DOHH2 (cell line): ENCODE measurements around the gene BRD7.

Experiments
- H3F3A ChIP-seq: fragments of 200-600 bp; sonication (generic), shearing (Covaris generic); 2 replicates; pipeline ENCODE4 v1.6.0; 2016; ENCODE audit warnings: antibody characterized with exemption, mild to moderate bottlenecking; ENCODE audit not compliant: control insufficient read depth, insufficient read depth
- H3K27ac ChIP-seq: fragments of 200-600 bp; sonication (generic); 2 replicates; pipeline ENCODE4 v1.5.1; 2014; ENCODE audit warnings: low read depth, mild to moderate bottlenecking, low read length, moderate library complexity
- H3K27me3 ChIP-seq: fragments of 200-600 bp; sonication (generic); 2 replicates; pipeline ENCODE4 v1.6.1; 2014; ENCODE audit warnings: mild to moderate bottlenecking, low read length, mixed read lengths; ENCODE audit not compliant: control insufficient read depth
- H3K36me3 ChIP-seq: fragments of 200-600 bp; sonication (generic); 2 replicates; pipeline ENCODE4 v1.6.1; 2014; ENCODE audit warnings: mild to moderate bottlenecking, low read length, moderate library complexity, mixed read lengths; ENCODE audit not compliant: control insufficient read depth
- H3K4me1 ChIP-seq: fragments of 200-600 bp; sonication (generic); 2 replicates; pipeline ENCODE4 v1.6.1; 2014; ENCODE audit warnings: mild to moderate bottlenecking, low read length, mixed read lengths; ENCODE audit not compliant: control insufficient read depth
- H3K4me2 ChIP-seq: fragments of 200-600 bp; sonication (generic); 2 replicates; pipeline ENCODE4 v1.6.0; 2014; ENCODE audit warnings: mild to moderate bottlenecking, low read length, moderate library complexity
- H3K4me3 ChIP-seq: fragments of 200-600 bp; sonication (generic); 2 replicates; pipeline ENCODE4 v1.5.1; 2014; ENCODE audit warnings: mild to moderate bottlenecking, low read length, mixed read lengths
- H3K79me2 ChIP-seq: fragments of 200-600 bp; sonication (generic); 2 replicates; pipeline ENCODE4 v1.6.1; 2014; ENCODE audit warnings: mild to moderate bottlenecking, low read length, mixed read lengths; ENCODE audit not compliant: control insufficient read depth
- H3K9me2 ChIP-seq: fragments of 200-600 bp; sonication (generic); replicated peaks from 2 replicates; pipeline ENCODE4 v1.6.1; 2014; ENCODE audit warnings: mild to moderate bottlenecking, low read length, mixed read lengths; ENCODE audit not compliant: control insufficient read depth
- H3K9me3 ChIP-seq: fragments of 200-600 bp; sonication (generic); 2 replicates; pipeline ENCODE4 v1.6.1; 2014; ENCODE audit warnings: antibody characterized with exemption, low read length, mixed read lengths; ENCODE audit not compliant: control insufficient read depth, insufficient read depth
- H4K20me1 ChIP-seq: fragments of 200-600 bp; sonication (generic); 2 replicates; pipeline ENCODE4 v1.6.0; 2014; ENCODE audit warnings: low read depth, mild to moderate bottlenecking, antibody characterized with exemption, low read length, moderate library complexity; ENCODE audit not compliant: control insufficient read depth, insufficient read depth
- EZH2phosphoT487 ChIP-seq: fragments of 200-600 bp; sonication (generic); IDR thresholded peaks from 2 replicates; pipeline ENCODE4 v1.6.1; 2017; ENCODE audit warnings: borderline replicate concordance, mild to moderate bottlenecking, antibody characterized with exemption, low read length, moderate library complexity, mixed read lengths
- TF ChIP-seq, protein P1 (sequence below): fragments of 200-600 bp; sonication (generic); IDR thresholded peaks from one replicate; pipeline ENCODE4 v1.5.1; 2014; ENCODE audit warnings: antibody characterized with exemption, mild to moderate bottlenecking, low read depth, low read length; ENCODE audit not compliant: poor library complexity, severe bottlenecking

BRD7 gene

GRCh38 chr16:50295541-50296132 is 73.2 kb downstream of the BRD7 start:
- Histone ChIP-seq H3K79me2 (no peaks in the 10 kb centered on the region), H3F3A (no peaks in the 10 kb centered on the region), H3K27ac (no peak overlapping the region), H3K27me3 (no peaks in the 10 kb centered on the region), H3K4me3 (no peak overlapping the region), H3K4me2 (no peak overlapping the region), H4K20me1 (no peaks in the 10 kb centered on the region), H3K9me3 (no peaks in the 10 kb centered on the region), H3K4me1 (no peaks in the 10 kb centered on the region), H3K9me2 (no peaks in the 10 kb centered on the region), H3K36me3 (no peaks in the 10 kb centered on the region)
- TF ChIP-seq EZH2phosphoT487 = no peak
- TF ChIP-seq, protein P1, sequence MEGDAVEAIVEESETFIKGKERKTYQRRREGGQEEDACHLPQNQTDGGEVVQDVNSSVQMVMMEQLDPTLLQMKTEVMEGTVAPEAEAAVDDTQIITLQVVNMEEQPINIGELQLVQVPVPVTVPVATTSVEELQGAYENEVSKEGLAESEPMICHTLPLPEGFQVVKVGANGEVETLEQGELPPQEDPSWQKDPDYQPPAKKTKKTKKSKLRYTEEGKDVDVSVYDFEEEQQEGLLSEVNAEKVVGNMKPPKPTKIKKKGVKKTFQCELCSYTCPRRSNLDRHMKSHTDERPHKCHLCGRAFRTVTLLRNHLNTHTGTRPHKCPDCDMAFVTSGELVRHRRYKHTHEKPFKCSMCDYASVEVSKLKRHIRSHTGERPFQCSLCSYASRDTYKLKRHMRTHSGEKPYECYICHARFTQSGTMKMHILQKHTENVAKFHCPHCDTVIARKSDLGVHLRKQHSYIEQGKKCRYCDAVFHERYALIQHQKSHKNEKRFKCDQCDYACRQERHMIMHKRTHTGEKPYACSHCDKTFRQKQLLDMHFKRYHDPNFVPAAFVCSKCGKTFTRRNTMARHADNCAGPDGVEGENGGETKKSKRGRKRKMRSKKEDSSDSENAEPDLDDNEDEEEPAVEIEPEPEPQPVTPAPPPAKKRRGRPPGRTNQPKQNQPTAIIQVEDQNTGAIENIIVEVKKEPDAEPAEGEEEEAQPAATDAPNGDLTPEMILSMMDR = no peak

DNA sequence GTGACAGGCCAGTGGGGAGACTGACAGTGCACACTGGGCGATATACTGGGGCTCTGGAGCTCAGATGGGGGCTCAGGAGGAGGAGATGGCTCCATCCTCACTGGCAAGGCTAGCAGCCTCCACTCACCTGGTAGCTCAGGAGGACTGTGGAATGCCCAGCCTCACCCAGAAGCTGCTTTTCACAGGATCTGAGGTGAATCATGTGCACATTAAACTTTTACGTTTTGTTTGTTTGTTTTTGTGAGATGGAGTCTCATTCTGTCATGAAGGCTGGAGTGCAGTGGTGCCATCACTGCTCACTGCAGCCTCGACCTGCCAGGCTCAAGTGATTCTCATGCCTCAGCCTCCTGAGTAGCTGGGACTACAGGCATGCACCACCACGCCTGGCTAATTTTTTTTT is 73.8 kb downstream of the BRD7 start:
- H3K27ac ChIP-seq = no peak overlapping the region
- no peaks in the 10 kb centered on the region for H3K27me3 ChIP-seq
- no peaks in the 10 kb centered on the region for H3K79me2 ChIP-seq
- no peaks in the 10 kb centered on the region for H3K9me2 ChIP-seq
- H4K20me1 ChIP-seq = no peaks in the 10 kb centered on the region
- H3F3A ChIP-seq = no peaks in the 10 kb centered on the region
- H3K36me3 ChIP-seq = no peaks in the 10 kb centered on the region
- H3K4me1 ChIP-seq = no peaks in the 10 kb centered on the region
- no peak for TF ChIP-seq EZH2phosphoT487
- TF ChIP-seq, protein P1 = no peak
- H3K9me3 ChIP-seq = no peaks in the 10 kb centered on the region
- H3K4me3 ChIP-seq = no peak overlapping the region
- no peak overlapping the region for H3K4me2 ChIP-seq

DNA sequence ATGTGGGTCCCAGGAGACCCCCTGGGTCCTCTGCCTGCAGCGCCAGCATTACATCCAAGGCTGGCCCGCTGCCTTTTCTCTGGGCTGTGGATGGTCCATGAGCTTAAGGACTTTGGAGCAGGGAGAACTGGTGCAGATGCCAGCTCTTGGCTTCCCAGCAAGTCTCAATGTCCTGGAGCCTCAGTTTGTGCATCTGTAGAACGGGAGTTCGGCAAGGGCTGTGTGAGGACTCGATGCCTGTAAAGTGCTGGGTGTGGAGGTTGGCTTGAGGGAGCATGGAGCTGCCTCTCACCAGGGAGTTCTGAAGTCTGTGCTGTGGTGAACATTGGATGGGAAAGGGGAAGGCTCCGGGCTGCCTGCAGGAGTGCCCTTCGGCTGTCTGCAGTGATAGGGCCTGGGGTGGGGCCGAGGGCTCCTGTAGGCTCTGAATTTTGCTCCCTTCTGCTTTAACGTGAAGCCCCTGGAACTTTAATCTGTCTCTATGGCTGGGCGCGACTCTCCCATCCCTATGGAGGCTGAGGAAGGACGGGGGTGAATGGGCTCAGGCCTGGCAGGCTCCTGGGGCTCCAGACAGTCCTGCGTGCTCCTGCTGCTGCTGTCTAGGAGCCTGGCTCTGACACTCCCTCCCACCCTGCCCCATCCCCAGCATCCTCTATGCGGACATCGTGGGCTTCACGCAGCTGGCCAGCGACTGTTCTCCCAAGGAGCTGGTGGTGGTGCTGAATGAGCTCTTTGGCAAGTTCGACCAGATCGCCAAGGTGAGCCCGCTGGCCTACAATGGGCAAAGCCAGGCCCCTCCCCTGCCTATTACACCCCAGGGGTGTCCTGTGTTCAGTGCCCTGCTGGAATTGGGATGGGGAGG is 74.6 kb downstream of the BRD7 start:
- TF ChIP-seq, protein P1 = no peak
- TF ChIP-seq EZH2phosphoT487 = no peak
- Histone ChIP-seq H3F3A (no peaks in the 10 kb centered on the region), H3K79me2 (no peaks in the 10 kb centered on the region), H3K36me3 (no peaks in the 10 kb centered on the region), H3K4me1 (no peaks in the 10 kb centered on the region), H3K27ac (no peak overlapping the region), H4K20me1 (no peaks in the 10 kb centered on the region), H3K4me3 (no peak overlapping the region), H3K27me3 (no peaks in the 10 kb centered on the region), H3K9me2 (no peaks in the 10 kb centered on the region), H3K4me2 (no peak overlapping the region), H3K9me3 (no peaks in the 10 kb centered on the region)
